ENCODE data around the gene MAD1L1.

- TF ChIP-seq CTCF (IDR thresholded peaks at IDR 0.05; ENCODE audit: extremely low read depth in 1 of 2, insufficient read depth in 1 of 2, low read depth in 1 of 2, low read length in 2 of 2) (no peak), POLR2A (IDR thresholded peaks at IDR 0.05; ENCODE audit: low read depth, low read length) (no peak), EZH2 (IDR thresholded peaks at IDR 0.05; ENCODE audit: borderline replicate concordance, low read depth, low read length, severe bottlenecking) (no peak)
Measured at GRCh38 chr7:2123916-2124315, 108.8 kb downstream of the MAD1L1 start.
